ENCODE results near the gene DHRS3.

The DHRS3 gene

DNA sequence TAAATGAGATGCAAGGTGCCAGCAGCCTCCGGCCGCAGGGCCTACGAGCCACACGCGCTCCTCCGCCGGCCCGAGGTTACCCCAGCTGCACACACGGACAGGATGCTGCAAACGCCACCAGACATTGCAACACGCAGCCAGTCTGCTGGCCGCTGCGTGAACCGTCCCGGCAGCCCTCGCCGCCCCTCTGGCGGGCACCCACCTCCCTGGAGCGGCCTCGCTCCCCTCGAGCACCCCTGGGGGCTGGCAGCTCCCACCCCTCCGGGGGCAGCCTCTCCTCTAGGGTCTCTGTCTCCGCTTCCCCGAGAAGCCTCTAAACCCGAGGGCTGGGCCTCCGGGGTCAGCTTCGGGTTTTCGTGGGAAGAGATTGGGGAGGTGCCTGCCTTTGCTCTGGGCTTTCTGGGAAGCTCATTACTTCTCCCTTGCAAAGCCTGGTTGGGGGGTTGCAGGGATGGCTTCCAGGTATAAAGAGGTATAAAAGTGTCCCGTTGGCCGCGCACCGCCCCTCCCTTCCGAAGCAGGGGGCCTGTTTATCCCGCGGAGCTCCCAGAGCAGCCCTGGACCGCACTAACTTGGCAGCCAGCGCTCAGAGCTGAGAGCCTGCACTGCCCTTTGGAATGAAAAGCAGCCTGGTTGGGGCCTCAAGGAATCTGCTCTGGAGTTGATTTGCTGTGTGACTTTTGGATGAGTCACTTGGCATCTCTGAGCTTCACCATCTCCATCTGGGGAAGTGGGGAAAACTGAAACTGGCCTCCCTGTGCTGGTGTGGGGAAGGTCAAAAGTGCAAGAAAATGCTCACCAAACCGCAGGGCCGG lies 21.8 kb downstream of the DHRS3 start:
- peak; percentile 81 to 84 for DNase-seq

DNA sequence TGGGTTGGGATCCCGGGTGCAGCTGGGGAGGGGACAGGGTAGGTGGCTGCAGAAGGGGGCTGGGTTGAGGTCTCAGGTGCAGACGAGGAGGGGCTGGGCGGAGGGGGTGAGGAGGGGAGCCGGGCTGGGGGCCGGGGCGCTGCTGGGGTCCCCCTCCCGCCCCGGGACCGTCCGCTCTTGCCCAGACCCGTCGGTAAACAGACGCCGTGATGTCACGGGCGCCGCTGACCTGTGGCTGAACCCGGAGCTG lies 22.3 kb downstream of the DHRS3 start:
- DNase-seq, result no peak

DNA sequence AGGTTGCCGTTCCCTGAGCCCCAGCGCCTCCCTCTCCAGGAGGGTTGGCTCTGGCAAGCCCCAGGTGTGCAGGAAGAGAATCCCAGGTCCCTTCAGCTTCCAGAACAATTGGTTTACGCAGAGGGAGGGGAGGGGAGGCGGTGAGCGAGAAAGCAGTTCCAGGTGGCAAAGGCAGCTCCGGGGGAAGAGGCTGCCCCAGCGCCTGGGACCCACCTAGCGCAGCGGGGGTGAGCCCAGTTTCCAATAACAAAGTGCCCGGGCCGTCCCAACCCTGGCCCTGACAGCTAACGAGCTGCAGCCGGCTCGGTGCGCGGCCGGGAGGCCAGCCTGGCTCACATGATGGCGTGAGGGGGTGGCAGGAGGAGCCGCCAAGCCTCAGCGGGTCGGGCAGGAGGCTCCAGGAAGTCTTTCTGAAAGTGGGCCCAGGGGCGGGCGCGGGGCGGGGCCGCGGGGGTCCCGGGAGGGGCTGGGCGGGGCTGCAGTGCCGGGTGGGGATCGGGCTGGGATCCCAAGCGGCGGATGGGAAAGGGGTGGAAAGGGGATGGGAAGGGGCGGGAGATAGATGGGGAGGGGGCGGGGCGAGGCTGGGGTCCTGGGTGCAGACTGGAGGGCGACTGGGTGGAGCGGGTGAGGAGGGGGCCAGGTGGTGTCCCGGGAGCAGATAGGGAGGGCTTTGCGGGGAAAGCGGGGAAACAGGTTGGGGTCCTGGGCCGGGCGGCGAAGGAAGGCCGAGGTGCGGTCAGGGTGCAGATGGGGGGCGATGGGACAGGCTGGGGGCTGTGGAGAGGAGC lies 22.8 kb downstream of the DHRS3 start:
- DNase-seq, result peak; percentile 47 to 52

DNA sequence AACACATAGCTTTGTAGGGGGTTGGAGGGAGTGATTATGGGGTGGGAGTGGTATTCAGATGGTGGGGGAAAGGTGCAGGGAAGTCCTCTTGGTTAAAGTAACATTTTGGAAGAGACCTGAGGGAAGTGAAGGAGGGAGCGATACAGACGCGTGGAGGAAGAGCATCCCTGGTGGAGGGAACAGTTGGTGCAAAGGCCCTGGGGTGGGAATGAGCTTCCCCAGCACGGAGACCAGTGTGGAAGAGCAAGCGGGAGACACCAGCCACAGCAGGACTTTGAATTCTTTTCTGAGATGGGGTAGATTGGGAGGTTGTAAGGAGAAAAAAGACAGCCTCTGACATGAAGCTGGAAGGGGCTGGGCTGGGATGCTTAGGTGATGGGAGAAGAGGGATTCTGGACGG lies 23.5 kb downstream of the DHRS3 start:
- no peak for DNase-seq

DNA sequence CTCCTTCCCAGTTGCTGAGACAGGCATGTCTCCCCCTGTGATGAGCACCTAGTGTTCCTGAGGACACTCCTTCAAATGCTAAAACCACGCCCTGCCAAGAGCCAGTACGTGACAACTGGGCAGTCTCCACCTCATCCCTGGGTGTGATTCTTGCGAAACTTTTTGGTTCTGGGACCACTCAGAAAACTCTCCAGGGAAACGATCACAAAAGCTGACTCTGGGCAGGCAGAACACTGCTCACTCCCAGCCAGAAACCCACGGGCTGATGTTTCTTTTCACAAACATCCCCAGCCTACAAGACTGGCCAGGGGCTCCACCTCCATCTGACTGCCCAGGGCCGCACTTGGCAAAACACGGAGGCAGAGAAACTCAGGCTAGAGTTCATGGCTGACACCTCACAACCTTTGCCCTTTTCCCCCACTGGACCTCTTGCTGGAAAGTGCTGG lies 24.4 kb downstream of the DHRS3 start:
- no peak for DNase-seq

DNA sequence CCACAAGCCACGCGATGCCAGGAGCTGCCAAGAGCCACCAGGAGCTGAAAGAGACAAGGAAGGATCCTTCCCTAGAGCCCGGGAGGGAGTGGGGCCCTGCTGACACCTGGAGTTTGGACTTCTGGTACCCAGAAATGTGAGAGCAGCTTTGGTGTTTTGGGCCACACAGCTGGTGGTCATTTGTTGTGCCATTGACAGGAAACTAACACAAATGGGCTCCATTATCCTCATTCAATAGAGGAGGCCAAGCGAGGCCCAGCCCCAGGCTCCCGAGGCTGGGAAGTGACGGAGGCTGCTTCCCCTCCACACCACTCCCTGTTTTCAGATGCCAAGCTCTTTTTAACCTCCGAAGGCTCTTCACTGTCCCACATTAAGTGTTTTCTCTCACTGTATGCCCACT lies 25.5 kb downstream of the DHRS3 start:
- no peak for DNase-seq

DNA sequence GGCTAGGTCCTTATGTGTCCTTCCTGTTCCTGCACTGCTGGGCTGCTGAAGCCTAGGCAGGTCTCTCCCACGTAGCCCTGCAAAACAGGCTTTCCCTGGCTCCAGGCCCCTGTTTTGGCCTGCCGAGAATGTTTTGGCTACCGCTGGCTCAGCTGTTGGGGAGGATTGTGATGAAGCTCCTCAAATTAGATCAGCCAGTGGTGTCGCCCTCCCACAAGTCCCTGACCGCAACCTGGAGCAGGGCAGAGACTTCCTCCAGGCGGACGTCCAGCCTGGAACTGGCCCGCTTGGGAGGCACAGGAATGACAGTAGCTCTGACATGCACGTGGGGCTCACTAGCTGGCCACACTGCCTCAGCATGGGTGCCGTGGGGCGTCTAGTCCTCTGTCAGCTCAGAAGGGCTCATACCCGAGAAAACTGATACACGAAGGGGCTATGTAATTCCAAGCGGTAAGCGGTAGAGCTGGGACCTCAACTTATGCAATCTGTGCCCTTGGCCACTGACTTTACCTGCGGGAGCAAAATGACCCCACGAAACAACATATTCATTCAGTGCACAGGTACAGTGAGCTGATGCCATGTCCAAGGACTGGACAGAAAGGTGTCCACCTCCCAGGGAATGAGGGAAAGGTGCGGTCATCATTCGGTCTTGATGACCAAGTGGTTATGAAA lies 26.6 kb downstream of the DHRS3 start:
- DNase-seq, result no peak

DNA sequence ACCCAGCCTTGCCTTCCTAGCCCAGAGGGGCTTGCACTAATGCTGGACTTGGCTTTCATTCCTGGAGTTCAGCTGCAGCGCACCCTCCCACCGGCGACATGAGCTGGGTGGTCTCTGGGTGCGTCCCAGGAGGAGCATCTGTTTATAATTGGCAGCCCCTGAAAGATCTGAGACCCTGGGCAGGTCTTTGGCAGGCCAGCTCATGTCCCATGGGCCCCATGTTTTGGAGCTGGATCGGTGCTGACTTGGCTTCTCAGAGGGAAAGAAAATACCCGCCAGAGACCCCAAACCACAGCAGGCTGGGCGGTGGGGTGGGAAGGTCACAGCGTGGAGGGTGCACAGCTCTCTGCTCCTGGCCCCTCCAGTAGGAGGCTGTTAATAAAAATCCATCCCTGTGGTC lies 29.3 kb downstream of the DHRS3 start:
- DNase-seq, result no peak

DNA sequence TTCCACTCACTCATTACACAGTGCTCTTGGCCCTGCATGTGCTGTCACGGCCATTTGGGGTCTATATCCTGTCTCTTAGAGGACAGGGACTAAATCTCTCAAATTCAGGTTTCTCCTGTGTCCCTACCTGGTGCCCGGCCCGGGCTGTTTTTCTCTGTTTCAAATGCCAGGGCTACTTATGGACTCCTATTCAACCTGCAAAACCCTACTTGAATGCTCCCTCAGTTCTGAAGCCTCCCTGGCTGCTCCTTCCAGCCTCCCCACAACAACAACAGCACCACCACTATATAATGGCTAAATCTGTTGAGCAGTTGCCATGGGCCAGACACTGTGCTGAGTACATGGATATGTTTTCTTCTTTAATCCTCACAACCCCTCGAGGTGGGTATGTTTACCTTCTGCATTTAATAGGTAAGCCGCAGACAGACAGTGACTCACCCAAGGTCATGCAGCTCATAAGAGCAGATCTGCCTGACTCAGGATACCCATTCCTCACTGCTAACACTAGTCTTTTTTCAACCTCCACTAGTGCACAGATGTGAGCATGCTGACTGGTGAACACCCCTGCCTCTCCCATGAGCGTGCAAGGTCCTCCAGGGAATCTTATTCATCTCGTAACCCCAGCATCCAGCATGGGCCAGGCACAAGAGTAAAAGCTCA lies 29.9 kb downstream of the DHRS3 start:
- DNase-seq, result no peak

DNA sequence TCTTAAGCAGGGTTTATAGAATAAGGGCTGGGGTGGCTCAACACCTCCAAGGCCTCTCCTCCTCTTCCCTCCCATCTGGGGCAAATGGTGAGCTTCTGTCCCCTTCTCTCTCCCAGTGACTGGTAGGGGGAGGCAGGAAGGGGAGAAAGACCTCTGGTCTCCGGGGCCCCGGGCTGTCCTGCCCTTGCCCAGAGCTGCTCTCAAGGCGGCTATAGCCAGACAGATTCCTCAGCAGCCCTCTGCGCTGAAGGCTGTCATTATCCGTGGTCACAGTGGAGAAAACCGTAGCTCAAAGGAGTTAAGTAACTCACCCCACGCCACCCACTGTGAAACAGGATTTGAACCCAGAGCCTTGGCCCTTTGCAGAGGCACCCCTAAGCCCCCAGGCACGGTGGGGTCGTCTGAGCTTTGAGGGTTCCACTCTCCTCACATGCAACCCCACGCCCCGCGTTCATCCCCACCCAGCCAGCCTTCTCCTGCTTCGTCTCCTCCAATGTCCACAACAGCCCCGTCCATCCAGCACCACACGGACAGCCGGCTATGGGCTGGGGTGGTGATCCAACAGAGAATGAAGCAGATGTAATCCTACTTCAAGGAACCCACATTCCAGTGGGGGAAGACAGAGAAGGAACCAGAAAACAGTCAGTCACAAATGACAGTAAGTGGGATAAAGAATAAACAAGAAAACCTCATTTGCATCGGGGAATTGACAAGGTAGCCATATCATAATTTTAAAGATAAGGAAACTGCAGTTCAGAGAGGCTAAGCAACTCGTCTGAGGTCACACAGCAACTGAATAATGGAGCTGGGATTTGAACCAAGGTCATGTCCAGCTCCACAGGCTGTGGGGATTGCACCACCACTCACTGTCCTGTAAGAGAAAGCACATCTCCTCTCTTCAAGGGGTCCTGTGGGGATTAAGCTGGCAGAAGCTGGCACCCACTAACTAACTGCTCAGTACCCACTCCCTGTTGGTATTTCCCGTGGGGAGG lies 31.8 kb downstream of the DHRS3 start:
- no peak for DNase-seq

DNA sequence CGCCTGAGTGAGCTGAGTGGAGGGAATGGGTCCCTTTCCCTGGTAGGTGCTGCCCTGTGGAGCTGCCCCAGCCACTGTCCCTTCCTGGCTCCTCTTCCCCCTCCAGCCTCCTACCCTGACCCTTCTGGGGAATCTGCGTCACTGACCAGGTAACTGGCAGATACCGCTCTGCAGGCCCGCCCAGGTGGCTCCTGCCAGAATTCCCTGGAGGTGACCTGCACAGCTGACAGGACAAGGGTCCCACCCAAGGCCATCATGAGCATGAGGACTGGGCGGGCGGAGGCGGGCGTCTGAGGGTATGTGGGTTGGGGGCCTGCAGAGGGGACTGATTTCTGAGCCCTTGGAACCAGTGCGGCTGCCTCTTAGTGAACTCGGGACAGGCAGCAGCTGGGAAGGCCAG lies 32.5 kb downstream of the DHRS3 start:
- DNase-seq, result no peak

DNA sequence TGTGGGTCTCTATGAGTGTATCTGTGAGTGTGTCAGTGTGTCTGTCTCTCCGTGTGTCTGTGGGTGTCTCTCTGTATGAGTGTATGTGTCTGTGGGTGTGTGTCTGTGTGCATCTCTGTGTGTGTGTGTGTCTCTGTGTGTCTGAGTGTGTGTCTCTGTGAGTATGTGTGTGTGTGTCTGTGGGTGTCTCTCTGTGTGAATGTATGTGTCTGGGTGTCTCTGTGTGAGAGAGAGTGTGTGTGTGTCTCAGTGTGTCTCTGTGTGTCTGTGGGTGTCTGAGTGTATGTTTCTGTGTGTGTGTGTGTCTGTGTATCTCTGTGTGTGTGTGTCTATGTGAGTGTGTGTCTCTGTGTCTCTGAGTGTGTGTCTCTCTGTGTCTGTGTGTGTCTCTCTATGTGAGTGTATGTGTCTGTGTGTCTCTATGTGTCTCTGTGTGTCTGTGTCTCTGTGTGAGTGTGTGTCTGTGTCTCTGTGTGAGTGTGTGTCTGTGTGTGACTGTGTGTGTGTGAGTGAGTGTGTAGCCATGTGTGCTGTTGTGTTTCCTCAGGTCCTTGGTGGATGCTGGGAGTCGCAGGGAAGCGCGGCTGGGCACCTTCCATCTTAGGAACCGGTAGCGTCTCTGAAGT lies 33.0 kb downstream of the DHRS3 start:
- DNase-seq, result no peak

DNA sequence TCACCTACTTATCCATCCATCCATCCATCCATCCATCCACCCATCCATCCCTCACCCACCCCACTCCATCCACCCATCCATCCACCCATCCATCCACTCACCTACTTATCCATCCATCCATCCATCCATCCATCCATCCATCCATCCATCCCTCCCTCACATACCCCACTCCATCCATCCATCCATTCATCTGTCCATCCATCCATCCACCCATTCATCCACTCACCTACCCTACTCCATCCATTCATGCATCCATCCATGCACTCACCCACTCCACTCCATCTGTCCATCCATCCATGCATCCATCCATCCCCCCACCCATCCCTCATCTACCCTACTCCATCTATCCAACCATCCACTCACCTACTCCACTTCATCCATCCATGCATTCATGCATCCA lies 34.5 kb downstream of the DHRS3 start:
- DNase-seq, result no peak

DNA sequence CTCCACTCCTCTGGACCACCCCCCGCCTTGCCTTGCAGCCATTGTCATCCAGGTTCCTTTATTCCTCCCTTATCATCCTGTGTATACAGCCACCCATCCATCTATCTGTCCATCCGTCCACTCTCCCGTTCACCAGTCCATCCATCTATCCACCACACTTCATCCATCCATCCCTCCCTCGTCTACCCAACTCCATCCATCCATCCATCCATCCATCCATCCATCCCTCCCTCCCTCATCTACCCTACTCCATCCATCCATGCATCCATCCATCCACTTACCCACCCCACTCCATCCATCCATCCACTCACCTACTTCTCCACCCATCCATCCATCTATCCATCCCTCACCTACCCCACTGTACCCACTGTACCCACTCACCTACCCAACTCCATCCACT lies 35.4 kb downstream of the DHRS3 start:
- DNase-seq, result no peak

DNA sequence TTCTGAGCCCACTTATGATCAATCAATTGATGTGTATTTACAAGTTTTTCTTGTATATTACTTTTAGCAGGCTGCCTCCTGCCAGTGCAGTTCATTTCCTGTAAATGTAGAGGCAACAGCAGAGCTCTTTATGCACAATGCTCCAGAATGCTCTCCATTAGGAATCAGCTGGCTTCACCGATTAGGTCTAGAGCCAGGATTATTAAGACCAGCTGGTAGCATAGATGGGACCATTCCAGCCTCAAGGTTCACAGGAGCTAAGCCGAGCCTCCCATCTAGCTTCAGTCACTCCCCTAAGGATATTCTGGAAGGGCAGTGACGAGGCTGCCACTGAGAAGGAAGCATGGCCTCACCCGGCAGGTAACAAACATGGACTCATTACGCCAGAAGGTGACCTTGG lies 36.8 kb downstream of the DHRS3 start:
- DNase-seq, result no peak

DNA sequence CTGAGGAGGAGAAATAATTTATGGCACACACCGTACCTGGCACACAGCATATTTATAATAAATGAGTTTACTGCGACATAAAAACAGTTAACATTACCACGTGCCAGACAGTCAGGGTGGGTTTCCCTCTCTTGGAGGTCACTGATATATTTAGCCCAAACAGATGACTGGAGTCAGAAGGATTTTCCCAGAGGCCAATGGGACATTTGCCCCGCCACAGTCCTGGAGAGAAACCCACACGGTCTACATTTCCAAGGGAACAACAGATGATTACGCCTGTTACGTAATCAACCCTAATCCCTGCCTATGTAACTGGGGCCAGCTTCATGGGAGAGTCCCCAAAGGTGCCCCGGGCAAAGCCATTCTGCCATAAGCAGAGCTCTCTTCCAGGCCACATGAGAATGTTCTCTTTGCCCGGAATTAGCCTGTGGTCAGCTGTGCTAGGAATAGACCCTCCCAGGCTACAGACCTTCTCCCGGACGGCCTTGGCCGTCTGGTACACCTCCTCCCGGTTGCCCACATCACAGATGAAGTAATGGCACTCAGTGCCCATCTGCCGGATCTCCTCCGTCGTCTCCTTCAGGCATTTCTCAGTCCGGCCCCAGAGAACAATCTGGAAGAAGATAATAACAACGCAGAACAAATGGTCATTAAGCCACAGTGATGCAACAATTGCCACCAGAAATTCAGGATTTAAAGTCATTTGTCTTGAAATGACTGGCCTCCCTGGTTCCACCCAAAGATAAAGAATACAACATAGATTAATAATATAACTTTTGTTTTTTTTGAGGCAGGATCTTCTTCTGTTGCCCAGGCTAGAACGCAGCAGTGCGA lies 37.7 kb downstream of the DHRS3 start:
- no peak for DNase-seq

DNA sequence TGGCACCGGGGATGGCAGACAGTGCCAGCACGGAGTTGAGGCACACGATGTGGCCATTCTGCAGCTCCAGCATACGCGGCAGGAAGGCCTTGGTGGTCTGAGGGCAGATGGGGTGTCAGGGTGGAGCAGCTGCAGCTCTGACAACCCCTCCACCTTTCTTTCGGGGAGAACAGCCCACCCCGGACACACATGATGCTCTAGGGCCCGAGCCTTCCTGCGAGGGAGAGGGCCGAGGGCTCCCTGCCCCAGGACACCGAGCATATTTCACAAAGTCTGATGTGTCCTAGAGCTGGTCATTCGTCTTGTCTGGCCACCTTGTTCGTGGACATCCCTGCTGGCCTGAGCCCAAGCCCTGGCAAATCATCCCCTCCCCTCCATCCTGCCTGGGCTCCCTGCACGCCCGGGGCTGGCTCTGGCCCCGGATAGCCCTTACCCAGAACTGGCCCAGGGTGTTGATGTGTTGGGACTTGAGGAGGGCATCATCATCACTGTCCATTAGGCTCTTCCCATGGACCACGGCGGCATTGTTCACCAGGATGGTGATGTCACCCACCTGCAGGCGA lies 39.1 kb downstream of the DHRS3 start:
- DNase-seq, result no peak

DNA sequence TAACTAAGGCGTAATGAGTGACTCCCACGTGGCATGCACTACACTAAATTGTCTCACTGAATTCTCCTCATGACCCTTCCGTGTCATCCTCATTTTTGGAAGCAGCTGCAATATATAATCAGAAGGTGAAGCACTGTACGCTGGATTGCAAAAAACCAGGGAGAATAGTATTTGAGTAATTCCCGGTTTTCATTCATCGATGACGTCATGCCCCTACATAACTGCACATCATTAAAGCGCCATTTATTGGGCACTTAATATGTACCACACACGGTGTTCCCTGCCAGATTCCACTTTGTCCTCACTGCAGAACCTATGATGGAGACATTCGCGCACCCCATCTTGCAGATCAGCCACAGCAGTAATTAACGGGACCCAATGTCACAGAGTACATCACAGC lies 41.0 kb downstream of the DHRS3 start:
- no peak for DNase-seq

DNA sequence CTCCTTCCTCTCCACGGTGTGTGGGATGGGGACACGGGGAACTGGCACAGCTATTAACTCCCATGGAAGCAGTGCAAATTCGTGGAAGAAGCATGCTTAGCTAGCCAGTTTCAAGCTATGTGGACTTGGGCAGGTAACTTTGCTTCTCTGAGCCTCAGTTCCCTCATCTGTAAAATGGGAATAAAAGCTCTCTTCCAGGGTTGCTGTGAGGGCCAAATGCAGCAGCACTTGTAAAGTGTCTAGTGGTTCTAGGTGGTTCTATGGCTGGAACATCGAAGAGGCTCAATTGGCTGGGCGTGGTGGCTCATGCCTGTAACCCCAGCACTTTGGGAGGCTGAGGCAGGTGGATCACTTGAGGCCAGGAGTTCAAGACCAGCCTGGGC lies 43.3 kb downstream of the DHRS3 start:
- no peak for DNase-seq

DNA sequence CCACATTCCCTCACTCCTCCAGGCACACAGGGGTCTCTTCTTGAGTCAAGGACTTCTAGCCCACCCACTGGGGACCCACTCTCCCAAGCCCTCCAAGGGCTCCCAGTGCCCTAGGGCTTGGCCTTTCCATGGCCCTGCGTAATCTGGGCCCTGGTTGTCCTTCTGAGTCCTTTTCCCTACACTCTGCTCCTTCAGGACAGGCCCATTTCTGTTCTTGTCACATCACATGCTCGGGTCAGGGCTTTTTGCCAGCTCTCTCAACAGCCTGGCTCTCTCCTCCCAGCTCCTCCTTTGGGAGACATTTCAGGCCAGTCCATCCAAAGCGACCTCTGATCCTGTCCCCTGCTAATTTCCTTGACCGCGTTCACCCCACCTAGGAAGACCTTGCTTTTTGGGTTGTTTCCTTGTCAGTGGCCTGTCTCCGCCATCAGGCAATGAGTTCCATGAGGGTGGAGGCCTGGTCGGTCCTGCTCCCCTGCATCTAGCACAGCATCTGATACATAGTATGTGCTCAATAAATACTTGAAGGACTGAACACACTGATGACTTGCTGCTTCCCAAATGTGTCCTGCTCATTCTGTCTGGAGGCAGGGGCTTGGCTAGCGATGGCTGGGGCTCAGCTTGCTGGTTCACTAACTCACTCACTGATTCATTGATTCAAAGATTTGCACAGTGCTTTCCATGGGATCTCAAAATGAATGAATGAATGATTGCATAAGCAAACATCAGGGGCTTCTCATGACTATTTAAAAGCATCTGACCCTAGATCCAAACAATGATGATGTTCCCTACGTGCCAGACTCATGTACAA lies 44.8 kb downstream of the DHRS3 start:
- no peak for DNase-seq
